Omental fat pad (tissue), 4 donors: Measurements from ENCODE around the gene DRC7. TPM values are rescaled to one million over a fixed set of nuclear protein-coding genes. Genes with fewer than 3 reads are reported as not detected.

Experiments used
- ATAC-seq: fragments of 150-250 bp; one replicate; pipeline ENCODE4 v1.9.1; 2016; ENCODE audit warnings: mild to moderate bottlenecking, moderate library complexity; ENCODE audit not compliant: low FRiP score
- DNase-seq: peaks from one replicate; pipeline ENCODE4 v3.0.0-alpha.2; 2019; ENCODE audit warnings: low spot score
- total RNA-seq, 4 donors: library from RNA; depleted of rRNA; stranded (reverse); fragments of >200 nt; gene quantifications; one replicate each; pipeline ENCODE4 v1.1.0, GENCODE V29; 2016
- TF ChIP-seq, protein P1 (sequence below), 3 donors: fragments of 450-650 bp; IDR thresholded peaks; one replicate each; pipeline ENCODE4 v1.5.1; 2016 to 2017; ENCODE audit warnings: antibody characterized with exemption in 3 of 3, mild to moderate bottlenecking in 3 of 3, moderate library complexity in 2 of 3

DRC7 gene
- total RNA-seq, 4 donors from 2014 or later = 0.65 TPM; not detected in 3

GRCh38 chr16:57689762-57690558 is 4.6 kb upstream of the DRC7 start:
- TF ChIP-seq, protein P1, sequence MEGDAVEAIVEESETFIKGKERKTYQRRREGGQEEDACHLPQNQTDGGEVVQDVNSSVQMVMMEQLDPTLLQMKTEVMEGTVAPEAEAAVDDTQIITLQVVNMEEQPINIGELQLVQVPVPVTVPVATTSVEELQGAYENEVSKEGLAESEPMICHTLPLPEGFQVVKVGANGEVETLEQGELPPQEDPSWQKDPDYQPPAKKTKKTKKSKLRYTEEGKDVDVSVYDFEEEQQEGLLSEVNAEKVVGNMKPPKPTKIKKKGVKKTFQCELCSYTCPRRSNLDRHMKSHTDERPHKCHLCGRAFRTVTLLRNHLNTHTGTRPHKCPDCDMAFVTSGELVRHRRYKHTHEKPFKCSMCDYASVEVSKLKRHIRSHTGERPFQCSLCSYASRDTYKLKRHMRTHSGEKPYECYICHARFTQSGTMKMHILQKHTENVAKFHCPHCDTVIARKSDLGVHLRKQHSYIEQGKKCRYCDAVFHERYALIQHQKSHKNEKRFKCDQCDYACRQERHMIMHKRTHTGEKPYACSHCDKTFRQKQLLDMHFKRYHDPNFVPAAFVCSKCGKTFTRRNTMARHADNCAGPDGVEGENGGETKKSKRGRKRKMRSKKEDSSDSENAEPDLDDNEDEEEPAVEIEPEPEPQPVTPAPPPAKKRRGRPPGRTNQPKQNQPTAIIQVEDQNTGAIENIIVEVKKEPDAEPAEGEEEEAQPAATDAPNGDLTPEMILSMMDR (IDR thresholded peaks at IDR 0.05) = no peak
- ATAC-seq = no peak
- DNase-seq = no peak

GRCh38 chr16:57690782-57691471 is 3.7 kb upstream of the DRC7 start:
- DNase-seq (no peak), ATAC-seq (no peak)
- TF ChIP-seq, protein P1 (IDR thresholded peaks at IDR 0.05) = no peak

DNA sequence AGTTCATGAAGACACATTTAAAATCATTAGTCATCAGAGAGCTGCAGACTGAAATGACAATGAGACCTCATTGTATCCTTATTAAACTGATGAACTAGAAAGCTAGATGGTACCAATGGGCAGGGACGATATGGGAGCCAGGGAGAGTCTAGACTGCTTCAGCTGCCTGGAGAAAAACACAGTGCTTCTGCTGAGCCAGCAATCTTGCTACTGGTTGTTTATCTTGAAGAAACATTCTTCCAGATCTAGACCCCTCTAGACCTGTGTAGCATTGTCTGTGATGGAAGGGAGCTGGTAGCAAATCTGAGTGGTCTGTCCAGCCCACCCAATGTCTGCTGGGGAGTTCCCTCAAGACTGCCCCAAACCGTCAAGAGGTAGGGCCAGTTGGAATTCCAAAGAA is 2.0 kb upstream of the DRC7 start:
- ATAC-seq (no peak), DNase-seq (no peak)
- TF ChIP-seq, protein P1 (IDR thresholded peaks at IDR 0.05) = no peak

- TF ChIP-seq, protein P1 (IDR thresholded peaks at IDR 0.05) = no peak
- DNase-seq (no peak), ATAC-seq (no peak)
Observed at GRCh38 chr16:57693550-57693949, 1.1 kb upstream of the DRC7 start.

DNA sequence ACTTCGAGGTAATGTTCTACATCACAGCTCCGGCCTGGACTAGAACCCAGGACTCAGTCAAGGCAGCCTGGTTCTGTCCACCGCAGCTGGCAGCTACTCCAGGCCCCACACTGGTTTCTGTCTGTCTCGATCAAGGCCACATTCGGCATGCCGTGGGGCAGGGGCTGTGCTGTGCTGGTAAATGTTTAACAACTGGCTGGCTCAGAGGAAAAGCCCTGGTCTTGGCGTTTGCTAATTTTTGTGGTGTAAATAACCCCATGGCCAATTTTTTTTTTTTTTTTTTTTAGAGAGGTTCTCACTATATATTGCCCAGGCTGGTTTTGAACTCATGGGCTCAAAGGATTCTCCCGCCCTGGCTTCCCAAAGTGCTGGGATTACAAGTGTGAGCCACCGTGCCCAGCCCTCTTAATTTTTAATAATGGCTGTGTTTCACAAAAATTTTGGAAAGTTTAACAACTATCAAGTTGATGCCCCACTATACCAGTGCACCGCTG is 328 bp upstream of the DRC7 start:
- no peak for ATAC-seq
- TF ChIP-seq, protein P1 (IDR thresholded peaks at IDR 0.05) = no peak
- no peak for DNase-seq

GRCh38 chr16:57695680-57696069 is 1.1 kb downstream of the DRC7 start:
- DNase-seq = no peak
- ATAC-seq = no peak
- TF ChIP-seq, protein P1 (IDR thresholded peaks at IDR 0.05) = no peak
